HCT116 (cell line): Measurements from ENCODE around the gene USP43. TPM values are rescaled to one million over a fixed set of nuclear protein-coding genes. Genes with fewer than 3 reads are reported as not detected.

Experiments used
- ATAC-seq: fragments of 200-7000 bp; cut with Tn5 transposase; 2 replicates; pipeline ENCODE4 v1.9.1; 2020; ENCODE audit warnings: mild to moderate bottlenecking, moderate library complexity
- BruUV-seq: library from RNA; stranded (reverse); fragments of 400-500 nt; replicated peaks from 2 replicates; lab custom pipeline; 2021; lab: Mats Ljungman, UMichigan
- CTCF ChIA-PET: fragments of 300-600 bp; sonication (Branson Sonifier 250); formaldehyde crosslinking; loops from one replicate; lab custom pipeline; 2021; ENCODE audit warnings: antibody characterized with exemption; lab: Charles Lee
- POLR2A ChIA-PET: fragments of 300-600, 350-600 bp; sonication (Branson Sonifier 250); formaldehyde crosslinking; loops from one replicate; lab custom pipeline; 2021; ENCODE audit warnings: antibody characterized with exemption; lab: Charles Lee
- RAD21 ChIA-PET, 2 experiments: fragments of 300-600 bp; sonication (Branson Sonifier 250); formaldehyde crosslinking; loops; one replicate each; lab custom pipeline; 2023; ENCODE audit warnings: low total read pairs in 2 of 2; ENCODE audit not compliant: uncharacterized antibody in 2 of 2, unreplicated experiment in 2 of 2, low non-redundant PET in 1 of 2; lab: Charles Lee
- DNase-seq: peaks from one replicate; pipeline ENCODE4 v3.0.0-alpha.2; 2010; ENCODE audit warnings: low read depth, low spot score
- H2AFZ ChIP-seq: fragments of 200-600 bp; shearing (Covaris generic), sonication (generic); 2 replicates; pipeline ENCODE4 v1.6.1; 2017; ENCODE audit warnings: low read depth, mixed run types, mixed read lengths, antibody characterized with exemption, low read length; ENCODE audit not compliant: poor library complexity, severe bottlenecking
- H3K27ac ChIP-seq: 2 replicates; pipeline ENCODE4 v1.5.1; 2012; ENCODE audit warnings: low read depth, low read length
- H3K27me3 ChIP-seq: fragments of 200-600 bp; sonication (generic); 2 replicates; pipeline ENCODE4 v1.6.1; 2016; ENCODE audit warnings: mixed run types, low read length, mixed read lengths; ENCODE audit not compliant: insufficient read depth
- H3K36me3 ChIP-seq, 2 experiments: fragments of 200-500 bp in 1 of 2; fragments of 200-600 bp in 1 of 2; sonication (Bioruptor generic) in 1 of 2; sonication (generic) in 1 of 2; 2 replicates each; pipeline versions ENCODE4 v1.5.1 to v1.6.1; 2014 to 2016; ENCODE audit warnings: low read length in 2 of 2, inconsistent platforms in 1 of 2, mixed read lengths in 1 of 2, mixed run types in 1 of 2; ENCODE audit not compliant: insufficient read depth in 2 of 2, control insufficient read depth in 1 of 2
- H3K4me1 ChIP-seq, 2 experiments: fragments of 200-600 bp in 1 of 2; sonication (generic) in 1 of 2; 2 replicates each; pipeline versions ENCODE4 v1.5.1 to v1.6.1; 2012 to 2017; ENCODE audit warnings: low read length in 2 of 2, inconsistent platforms in 1 of 2, mild to moderate bottlenecking in 1 of 2, mixed read lengths in 1 of 2, mixed run types in 1 of 2, moderate library complexity in 1 of 2; ENCODE audit not compliant: insufficient read depth in 2 of 2, control insufficient read depth in 1 of 2
- H3K4me2 ChIP-seq: fragments of 200-600 bp; sonication (generic); 2 replicates; pipeline ENCODE4 v1.6.1; 2017; ENCODE audit warnings: mixed run types, low read length, mixed read lengths
- H3K4me3 ChIP-seq, 2 experiments: fragments of 200-600 bp in 1 of 2; sonication (generic) in 1 of 2; replicated peaks in 1 of 2; 2 replicates each; pipeline ENCODE4 v1.5.1; 2011 to 2016; ENCODE audit warnings: low read length in 2 of 2, control low read depth in 1 of 2, low read depth in 1 of 2, mild to moderate bottlenecking in 1 of 2, mixed read lengths in 1 of 2, mixed run types in 1 of 2
- H3K79me2 ChIP-seq: fragments of 200-600 bp; sonication (generic); 2 replicates; pipeline ENCODE4 v1.6.1; 2017; ENCODE audit warnings: mild to moderate bottlenecking, mixed run types, low read length, moderate library complexity, mixed read lengths; ENCODE audit not compliant: insufficient read depth
- H3K9ac ChIP-seq: fragments of 200-600 bp; sonication (generic); 2 replicates; pipeline ENCODE4 v1.6.1; 2016; ENCODE audit warnings: low read length, mixed read lengths
- H3K9me2 ChIP-seq: fragments of 200-600 bp; sonication (generic), shearing (Covaris generic); 2 replicates; pipeline ENCODE4 v1.6.1; 2017; ENCODE audit warnings: mixed run types, mild to moderate bottlenecking, moderate library complexity; ENCODE audit not compliant: insufficient read depth
- H3K9me3 ChIP-seq, 2 experiments: fragments of 200-500 bp in 1 of 2; fragments of 200-600 bp in 1 of 2; sonication (Bioruptor generic) in 1 of 2; sonication (generic) in 1 of 2; 2 replicates each; pipeline ENCODE4 v1.6.1; 2014 to 2017; ENCODE audit warnings: low read length in 2 of 2, mixed read lengths in 2 of 2, inconsistent platforms in 1 of 2, low read depth in 1 of 2, mild to moderate bottlenecking in 1 of 2, mixed run types in 1 of 2, moderate library complexity in 1 of 2; ENCODE audit not compliant: control insufficient read depth in 1 of 2, insufficient read depth in 1 of 2
- H4K20me1 ChIP-seq: fragments of 200-600 bp; sonication (generic), shearing (Covaris generic); 2 replicates; pipeline ENCODE4 v1.6.1; 2017; ENCODE audit warnings: mixed run types, mild to moderate bottlenecking, moderate library complexity; ENCODE audit not compliant: insufficient read depth
- CEBPB ChIP-seq: IDR thresholded peaks from 2 replicates; pipeline ENCODE4 v1.6.1; 2012; ENCODE audit warnings: low read depth
- EGR1 ChIP-seq: IDR thresholded peaks from 2 replicates; pipeline ENCODE4 v1.6.1; 2012; ENCODE audit warnings: low read depth
- POLR2AphosphoS5 ChIP-seq: IDR thresholded peaks from 2 replicates; pipeline ENCODE4 v1.6.1; 2011; ENCODE audit warnings: mild to moderate bottlenecking, low read depth, low read length, moderate library complexity
- RAD21 ChIP-seq: IDR thresholded peaks from 2 replicates; pipeline ENCODE4 v1.6.1; 2012; ENCODE audit warnings: low read depth, mild to moderate bottlenecking
- SIN3A ChIP-seq: IDR thresholded peaks from 2 replicates; pipeline ENCODE4 v1.6.1; 2012; ENCODE audit warnings: low read depth
- TCF7L2 ChIP-seq: IDR thresholded peaks from 2 replicates; pipeline ENCODE4 v1.7.0; 2011; ENCODE audit warnings: borderline replicate concordance, inconsistent platforms; ENCODE audit not compliant: insufficient read depth, insufficient read length; ENCODE audit errors: extremely low read depth
- YY1 ChIP-seq: IDR thresholded peaks from 2 replicates; pipeline ENCODE4 v1.6.1; 2011; ENCODE audit warnings: low read length, low read depth, moderate library complexity, mild to moderate bottlenecking; ENCODE audit not compliant: insufficient replicate concordance; ENCODE audit errors: extremely low read depth
- ZNF274 ChIP-seq: fragments of 200-500 bp; sonication (Bioruptor generic); IDR thresholded peaks from 2 replicates; pipeline ENCODE4 v1.6.1; 2014; ENCODE audit warnings: mild to moderate bottlenecking, low read depth, low read length, inconsistent platforms
- intact Hi-C: fragments of 100-400 bp; cut with micrococcal nuclease; formaldehyde crosslinking; loops from 2 replicates; pipeline ENCODE4 v1.10.0; 2022
- total RNA-seq: library from RNA; stranded (reverse); gene quantifications from one replicate; pipeline ENCODE4 v1.2.1, GENCODE V29; 2021; ENCODE audit not compliant: unreplicated experiment
- TF ChIP-seq, protein P1 (sequence below): IDR thresholded peaks from 2 replicates; pipeline ENCODE4 v1.6.1; 2012
- TF ChIP-seq, protein P2 (sequence below): IDR thresholded peaks from 2 replicates; pipeline ENCODE4 v1.6.1; 2011; ENCODE audit warnings: mild to moderate bottlenecking, low read length, moderate library complexity; ENCODE audit not compliant: insufficient replicate concordance; ENCODE audit errors: extremely low read depth
- TF ChIP-seq, protein P3 (sequence below): IDR thresholded peaks from 2 replicates; pipeline ENCODE4 v1.6.1; 2012; ENCODE audit warnings: low read depth
- TF ChIP-seq, protein P4 (sequence below), 3 experiments: fragments of 200-600 bp in 1 of 3; sonication (generic) in 1 of 3; IDR thresholded peaks in 2 of 3; conservative IDR thresholded peaks in 1 of 3; 2 replicates each; pipeline ENCODE4 v1.5.1; 2012 to 2017; ENCODE audit warnings: low read depth in 2 of 3, low read length in 2 of 3, antibody characterized with exemption in 1 of 3, borderline replicate concordance in 1 of 3, control low read depth in 1 of 3, mild to moderate bottlenecking in 1 of 3, mixed read lengths in 1 of 3, mixed run types in 1 of 3, moderate library complexity in 1 of 3; ENCODE audit not compliant: insufficient read depth in 1 of 3

Gene USP43
- total RNA-seq, 1 experiment from 2014 or later = 8.0 TPM

DNA sequence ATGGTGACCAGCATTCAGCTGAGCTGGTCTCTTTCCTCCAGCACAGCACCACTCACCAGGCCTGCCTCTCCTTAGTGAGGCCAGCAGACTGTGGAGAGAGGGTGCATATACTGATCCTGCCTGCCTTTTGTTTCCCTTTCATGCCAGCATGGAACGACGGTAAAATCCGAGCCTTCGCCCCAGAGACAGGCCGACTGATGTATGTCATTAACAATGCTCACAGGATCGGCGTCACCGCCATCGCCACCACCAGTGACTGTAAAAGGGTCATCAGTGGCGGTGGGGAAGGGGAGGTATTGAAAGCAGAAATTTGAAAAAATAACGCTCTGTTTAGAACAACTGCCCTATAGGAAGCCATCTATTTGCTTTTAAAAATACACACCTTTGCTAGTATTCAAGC is 12.6 kb upstream of the USP43 start:
- Histone ChIP-seq H3K27me3 (no peaks in the 10 kb centered on the region), H4K20me1 (no peaks in the 10 kb centered on the region), H3K4me1 (no peaks in the 10 kb centered on the region; a peak in 1 of 4 replicates), H3K9ac (no peak overlapping the region), H3K4me2 (no peak overlapping the region), H3K9me3 (no peaks in the 10 kb centered on the region), H2AFZ (no peak overlapping the region), H3K79me2 (no peaks in the 10 kb centered on the region), H3K9me2 (no peaks in the 10 kb centered on the region), H3K27ac (no peak overlapping the region), H3K4me3 (no peak overlapping the region), H3K36me3 (no peaks in the 10 kb centered on the region)
- POLR2A ChIA-PET = no interaction called here
- intact Hi-C loops = no loop called here
- BruUV-seq = no TSS peak
- ATAC-seq = no peak
- RAD21 ChIA-PET = no interaction called here
- DNase-seq = no peak
- TF ChIP-seq RAD21 (no peak), POLR2AphosphoS5 (no peak)
- CTCF ChIA-PET = no interaction called here

DNA sequence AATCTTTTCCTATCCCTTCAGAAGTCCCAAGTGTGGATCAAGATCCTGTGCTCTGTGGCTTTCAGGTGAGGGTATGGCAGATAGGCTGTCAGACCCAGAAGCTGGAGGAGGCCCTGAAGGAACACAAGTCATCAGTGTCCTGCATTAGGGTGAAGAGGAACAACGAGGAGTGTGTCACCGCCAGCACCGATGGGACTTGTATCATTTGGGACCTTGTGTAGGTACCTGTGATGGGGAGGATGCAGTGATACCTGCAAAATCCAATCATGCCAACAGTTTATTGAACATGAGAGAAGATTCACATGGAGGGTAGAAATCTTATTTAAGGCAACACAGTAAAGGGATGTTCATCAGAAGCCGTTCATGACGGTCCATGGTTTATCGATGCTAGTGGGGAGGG is 10.0 kb upstream of the USP43 start:
- intact Hi-C loops = no loop called here
- Histone ChIP-seq H3K9me2 (no peaks in the 10 kb centered on the region), H3K27ac (no peak overlapping the region), H3K36me3 (no peaks in the 10 kb centered on the region), H4K20me1 (no peaks in the 10 kb centered on the region), H3K9ac (no peak overlapping the region), H3K27me3 (no peaks in the 10 kb centered on the region), H3K4me3 (no peak overlapping the region), H3K79me2 (no peaks in the 10 kb centered on the region), H2AFZ (no peak overlapping the region), H3K9me3 (no peaks in the 10 kb centered on the region), H3K4me1 (no peaks in the 10 kb centered on the region), H3K4me2 (no peak overlapping the region)
- no TSS peak for BruUV-seq
- ChIA-PET POLR2A (no interaction called here), RAD21 (no interaction called here), CTCF (no interaction called here)
- DNase-seq (no peak), ATAC-seq (no peak)
- TF ChIP-seq, protein P1, sequence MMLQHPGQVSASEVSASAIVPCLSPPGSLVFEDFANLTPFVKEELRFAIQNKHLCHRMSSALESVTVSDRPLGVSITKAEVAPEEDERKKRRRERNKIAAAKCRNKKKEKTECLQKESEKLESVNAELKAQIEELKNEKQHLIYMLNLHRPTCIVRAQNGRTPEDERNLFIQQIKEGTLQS = no peak
- TF ChIP-seq TCF7L2 (no peak), EGR1 (no peak), YY1 (no peak), SIN3A (no peak), CEBPB (no peak), ZNF274 (no peak)
- TF ChIP-seq, protein P2, sequence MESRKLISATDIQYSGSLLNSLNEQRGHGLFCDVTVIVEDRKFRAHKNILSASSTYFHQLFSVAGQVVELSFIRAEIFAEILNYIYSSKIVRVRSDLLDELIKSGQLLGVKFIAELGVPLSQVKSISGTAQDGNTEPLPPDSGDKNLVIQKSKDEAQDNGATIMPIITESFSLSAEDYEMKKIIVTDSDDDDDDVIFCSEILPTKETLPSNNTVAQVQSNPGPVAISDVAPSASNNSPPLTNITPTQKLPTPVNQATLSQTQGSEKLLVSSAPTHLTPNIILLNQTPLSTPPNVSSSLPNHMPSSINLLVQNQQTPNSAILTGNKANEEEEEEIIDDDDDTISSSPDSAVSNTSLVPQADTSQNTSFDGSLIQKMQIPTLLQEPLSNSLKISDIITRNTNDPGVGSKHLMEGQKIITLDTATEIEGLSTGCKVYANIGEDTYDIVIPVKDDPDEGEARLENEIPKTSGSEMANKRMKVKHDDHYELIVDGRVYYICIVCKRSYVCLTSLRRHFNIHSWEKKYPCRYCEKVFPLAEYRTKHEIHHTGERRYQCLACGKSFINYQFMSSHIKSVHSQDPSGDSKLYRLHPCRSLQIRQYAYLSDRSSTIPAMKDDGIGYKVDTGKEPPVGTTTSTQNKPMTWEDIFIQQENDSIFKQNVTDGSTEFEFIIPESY = no peak
- TF ChIP-seq, protein P3, sequence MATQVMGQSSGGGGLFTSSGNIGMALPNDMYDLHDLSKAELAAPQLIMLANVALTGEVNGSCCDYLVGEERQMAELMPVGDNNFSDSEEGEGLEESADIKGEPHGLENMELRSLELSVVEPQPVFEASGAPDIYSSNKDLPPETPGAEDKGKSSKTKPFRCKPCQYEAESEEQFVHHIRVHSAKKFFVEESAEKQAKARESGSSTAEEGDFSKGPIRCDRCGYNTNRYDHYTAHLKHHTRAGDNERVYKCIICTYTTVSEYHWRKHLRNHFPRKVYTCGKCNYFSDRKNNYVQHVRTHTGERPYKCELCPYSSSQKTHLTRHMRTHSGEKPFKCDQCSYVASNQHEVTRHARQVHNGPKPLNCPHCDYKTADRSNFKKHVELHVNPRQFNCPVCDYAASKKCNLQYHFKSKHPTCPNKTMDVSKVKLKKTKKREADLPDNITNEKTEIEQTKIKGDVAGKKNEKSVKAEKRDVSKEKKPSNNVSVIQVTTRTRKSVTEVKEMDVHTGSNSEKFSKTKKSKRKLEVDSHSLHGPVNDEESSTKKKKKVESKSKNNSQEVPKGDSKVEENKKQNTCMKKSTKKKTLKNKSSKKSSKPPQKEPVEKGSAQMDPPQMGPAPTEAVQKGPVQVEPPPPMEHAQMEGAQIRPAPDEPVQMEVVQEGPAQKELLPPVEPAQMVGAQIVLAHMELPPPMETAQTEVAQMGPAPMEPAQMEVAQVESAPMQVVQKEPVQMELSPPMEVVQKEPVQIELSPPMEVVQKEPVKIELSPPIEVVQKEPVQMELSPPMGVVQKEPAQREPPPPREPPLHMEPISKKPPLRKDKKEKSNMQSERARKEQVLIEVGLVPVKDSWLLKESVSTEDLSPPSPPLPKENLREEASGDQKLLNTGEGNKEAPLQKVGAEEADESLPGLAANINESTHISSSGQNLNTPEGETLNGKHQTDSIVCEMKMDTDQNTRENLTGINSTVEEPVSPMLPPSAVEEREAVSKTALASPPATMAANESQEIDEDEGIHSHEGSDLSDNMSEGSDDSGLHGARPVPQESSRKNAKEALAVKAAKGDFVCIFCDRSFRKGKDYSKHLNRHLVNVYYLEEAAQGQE = no peak
- TF ChIP-seq, protein P4, sequence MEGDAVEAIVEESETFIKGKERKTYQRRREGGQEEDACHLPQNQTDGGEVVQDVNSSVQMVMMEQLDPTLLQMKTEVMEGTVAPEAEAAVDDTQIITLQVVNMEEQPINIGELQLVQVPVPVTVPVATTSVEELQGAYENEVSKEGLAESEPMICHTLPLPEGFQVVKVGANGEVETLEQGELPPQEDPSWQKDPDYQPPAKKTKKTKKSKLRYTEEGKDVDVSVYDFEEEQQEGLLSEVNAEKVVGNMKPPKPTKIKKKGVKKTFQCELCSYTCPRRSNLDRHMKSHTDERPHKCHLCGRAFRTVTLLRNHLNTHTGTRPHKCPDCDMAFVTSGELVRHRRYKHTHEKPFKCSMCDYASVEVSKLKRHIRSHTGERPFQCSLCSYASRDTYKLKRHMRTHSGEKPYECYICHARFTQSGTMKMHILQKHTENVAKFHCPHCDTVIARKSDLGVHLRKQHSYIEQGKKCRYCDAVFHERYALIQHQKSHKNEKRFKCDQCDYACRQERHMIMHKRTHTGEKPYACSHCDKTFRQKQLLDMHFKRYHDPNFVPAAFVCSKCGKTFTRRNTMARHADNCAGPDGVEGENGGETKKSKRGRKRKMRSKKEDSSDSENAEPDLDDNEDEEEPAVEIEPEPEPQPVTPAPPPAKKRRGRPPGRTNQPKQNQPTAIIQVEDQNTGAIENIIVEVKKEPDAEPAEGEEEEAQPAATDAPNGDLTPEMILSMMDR (IDR thresholded peaks at IDR 0.05 in 2 of 3, conservative IDR thresholded peaks at IDR 0.05 in 1 of 3; ENCODE audit: borderline replicate concordance in 1 of 3, insufficient read depth in 1 of 3, low read depth in 2 of 3, low read length in 2 of 3) = no peak
